Measurements from ENCODE around the gene CACNA1B. TPM values are rescaled to one million over a fixed set of nuclear protein-coding genes. Genes with fewer than 3 reads are reported as not detected.

Gene CACNA1B
- total RNA-seq, 1 donor from 2014 or later = 0.19 TPM

GRCh38 chr9:138077898-138078540 is 200.4 kb downstream of the CACNA1B start:
- intact Hi-C loops (cut with micrococcal nuclease) = no loop called here
- Histone ChIP-seq H3K4me1 (no peaks in the 10 kb centered on the region), H3K36me3 (no peaks in the 10 kb centered on the region), H3K9me3 (replicated peaks) (no peaks in the 10 kb centered on the region), H3K27ac (replicated peaks) (no peak overlapping the region), H3K27me3 (ENCODE audit: low read depth) (peaks cover 60% of the 10 kb centered on the region), H3K4me3 (no peak overlapping the region)
- DNase-seq = no peak
- TF ChIP-seq, protein P1, sequence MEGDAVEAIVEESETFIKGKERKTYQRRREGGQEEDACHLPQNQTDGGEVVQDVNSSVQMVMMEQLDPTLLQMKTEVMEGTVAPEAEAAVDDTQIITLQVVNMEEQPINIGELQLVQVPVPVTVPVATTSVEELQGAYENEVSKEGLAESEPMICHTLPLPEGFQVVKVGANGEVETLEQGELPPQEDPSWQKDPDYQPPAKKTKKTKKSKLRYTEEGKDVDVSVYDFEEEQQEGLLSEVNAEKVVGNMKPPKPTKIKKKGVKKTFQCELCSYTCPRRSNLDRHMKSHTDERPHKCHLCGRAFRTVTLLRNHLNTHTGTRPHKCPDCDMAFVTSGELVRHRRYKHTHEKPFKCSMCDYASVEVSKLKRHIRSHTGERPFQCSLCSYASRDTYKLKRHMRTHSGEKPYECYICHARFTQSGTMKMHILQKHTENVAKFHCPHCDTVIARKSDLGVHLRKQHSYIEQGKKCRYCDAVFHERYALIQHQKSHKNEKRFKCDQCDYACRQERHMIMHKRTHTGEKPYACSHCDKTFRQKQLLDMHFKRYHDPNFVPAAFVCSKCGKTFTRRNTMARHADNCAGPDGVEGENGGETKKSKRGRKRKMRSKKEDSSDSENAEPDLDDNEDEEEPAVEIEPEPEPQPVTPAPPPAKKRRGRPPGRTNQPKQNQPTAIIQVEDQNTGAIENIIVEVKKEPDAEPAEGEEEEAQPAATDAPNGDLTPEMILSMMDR (IDR thresholded peaks at IDR 0.05; ENCODE audit: borderline replicate concordance) = no peak

GRCh38 chr9:138078846-138079245 is 201.3 kb downstream of the CACNA1B start:
- TF ChIP-seq, protein P1 (IDR thresholded peaks at IDR 0.05; ENCODE audit: borderline replicate concordance) = no peak
- Histone ChIP-seq H3K4me3 (no peak overlapping the region), H3K9me3 (replicated peaks) (no peaks in the 10 kb centered on the region), H3K27me3 (ENCODE audit: low read depth) (peaks cover 53% of the 10 kb centered on the region), H3K4me1 (no peaks in the 10 kb centered on the region), H3K27ac (replicated peaks) (no peak overlapping the region), H3K36me3 (no peaks in the 10 kb centered on the region)
- DNase-seq = no peak
- intact Hi-C loops (cut with micrococcal nuclease) = no loop called here

DNA sequence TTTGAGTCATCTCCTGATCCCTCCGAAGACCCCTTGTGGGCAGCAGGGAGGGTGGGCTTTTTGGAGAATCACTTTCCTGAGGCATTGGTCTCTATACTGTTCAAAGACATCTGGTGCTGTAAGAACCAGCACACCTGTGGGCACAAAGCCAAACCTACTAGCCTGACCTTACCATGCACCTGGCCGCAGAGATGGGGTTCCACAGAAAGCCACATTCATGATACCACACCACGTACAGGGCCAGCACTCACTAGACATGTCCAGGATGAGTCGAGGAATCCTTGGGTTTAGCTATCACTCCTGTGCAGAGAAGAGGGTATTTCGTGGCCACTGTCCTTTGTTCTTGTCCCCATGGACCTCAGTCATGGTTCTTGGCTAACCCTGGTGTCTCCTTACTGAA is 203.4 kb downstream of the CACNA1B start:
- no peak for DNase-seq
- H3K27me3 ChIP-seq (ENCODE audit: low read depth) = peaks cover 46% of the 10 kb centered on the region
- H3K4me1 ChIP-seq = no peaks in the 10 kb centered on the region
- no peak overlapping the region for H3K4me3 ChIP-seq
- H3K36me3 ChIP-seq = no peaks in the 10 kb centered on the region
- intact Hi-C loops (cut with micrococcal nuclease) = no loop called here
- H3K27ac ChIP-seq (replicated peaks) = no peak overlapping the region
- H3K9me3 ChIP-seq (replicated peaks) = peaks cover 19% of the 10 kb centered on the region
- TF ChIP-seq, protein P1 (IDR thresholded peaks at IDR 0.05; ENCODE audit: borderline replicate concordance) = no peak

- no peak for DNase-seq
- Histone ChIP-seq H3K27ac (replicated peaks) (no peak overlapping the region), H3K9me3 (replicated peaks) (peaks cover 27% of the 10 kb centered on the region), H3K4me3 (no peak overlapping the region), H3K27me3 (ENCODE audit: low read depth) (peaks cover 27% of the 10 kb centered on the region), H3K36me3 (no peaks in the 10 kb centered on the region), H3K4me1 (no peaks in the 10 kb centered on the region)
- TF ChIP-seq, protein P1 (IDR thresholded peaks at IDR 0.05; ENCODE audit: borderline replicate concordance) = no peak
- intact Hi-C loops (cut with micrococcal nuclease) = no loop called here
Measured at GRCh38 chr9:138082918-138083636, 205.5 kb downstream of the CACNA1B start.

- DNase-seq = no peak
- Histone ChIP-seq H3K4me3 (no peak overlapping the region), H3K36me3 (no peaks in the 10 kb centered on the region), H3K27ac (replicated peaks) (no peak overlapping the region), H3K27me3 (ENCODE audit: low read depth) (peaks cover 19% of the 10 kb centered on the region), H3K9me3 (replicated peaks) (peaks cover 27% of the 10 kb centered on the region), H3K4me1 (no peaks in the 10 kb centered on the region)
- TF ChIP-seq, protein P1 (IDR thresholded peaks at IDR 0.05; ENCODE audit: borderline replicate concordance) = no peak
- intact Hi-C loops (cut with micrococcal nuclease) = no loop called here
Measured at GRCh38 chr9:138083873-138084272, 206.3 kb downstream of the CACNA1B start.

Data from left ventricle myocardium inferior (tissue), 1 donor.